K562 (cell line): ENCODE measurements around the gene DAB1. TPM values are rescaled to one million over a fixed set of nuclear protein-coding genes. Genes with fewer than 3 reads are reported as not detected.

Experiments
- GTF2A2 ChIP-seq: IDR thresholded peaks from 2 replicates; pipeline ENCODE4 v1.6.1; 2016; ENCODE audit warnings: mild to moderate bottlenecking, missing genetic modification characterization, missing compliant biosample characterization
- POLR2B ChIP-seq: fragments of 450-650 bp; IDR thresholded peaks from 2 replicates; pipeline ENCODE4 v1.6.1; 2018; ENCODE audit warnings: low read depth; ENCODE audit not compliant: partially characterized antibody
- polyA plus RNA-seq, 8 experiments: library from polyadenylated mRNA; depleted of rRNA in 4 of 8; stranded (reverse) in 5 of 8; unstranded in 3 of 8; fragments of >200 nt; fragmentation: Nextera tagmentation in 2 of 8; fragmentation: Illumina TruSeq in 1 of 8; extraction: Ambion mirVana in 2 of 8; extraction: Trizol in 1 of 8; gene quantifications; 2 replicates each; pipeline versions ENCODE4 v1.2.1 to v1.2.3, GENCODE V29; 2011 to 2014; ENCODE audit warnings: inconsistent platforms in 1 of 8, missing spikeins in 1 of 8
- total RNA-seq, 7 experiments: library from RNA; depleted of rRNA in 6 of 7; stranded (reverse); fragments of >200 nt in 6 of 7; fragmentation: Illumina TruSeq in 2 of 7; extraction: Trizol in 2 of 7; gene quantifications; 2 replicates each; pipeline versions ENCODE4 v1.2.1 to v1.2.3, GENCODE V29; 2011 to 2021; ENCODE audit warnings: low replicate concordance in 1 of 7
- TF ChIP-seq, protein P1 (sequence below): fragments of 200-600 bp; sonication (generic); IDR thresholded peaks from one replicate; pipeline ENCODE4 v1.6.1; 2012; ENCODE audit warnings: mild to moderate bottlenecking, low read depth, low read length, inconsistent platforms

Gene DAB1
- total and polyA plus RNA-seq, 9 of the 15 experiments (the other 6 are each of a cell fraction or from before 2014, with no cell fraction given), result not detected

DNA sequence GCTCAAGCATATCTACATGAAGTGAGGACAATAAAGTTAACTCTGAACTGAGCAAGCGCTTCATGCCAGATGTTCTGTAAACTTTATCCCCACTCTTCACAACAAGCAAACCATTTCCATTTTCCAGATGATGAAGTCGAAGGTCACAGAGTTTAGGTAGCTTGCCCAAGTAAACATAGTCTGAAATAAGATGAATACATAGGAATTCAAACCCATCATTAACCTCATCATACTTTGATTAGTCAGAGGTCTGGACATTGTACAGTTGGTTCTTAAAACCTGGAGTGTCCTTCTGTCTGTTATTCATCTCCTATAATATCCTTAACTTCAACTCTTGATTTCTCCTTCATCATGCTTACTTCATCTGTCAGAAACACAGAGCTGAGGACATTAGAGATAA, 277.8 kb downstream of the DAB1 start (continued):
- TF ChIP-seq, protein P1, sequence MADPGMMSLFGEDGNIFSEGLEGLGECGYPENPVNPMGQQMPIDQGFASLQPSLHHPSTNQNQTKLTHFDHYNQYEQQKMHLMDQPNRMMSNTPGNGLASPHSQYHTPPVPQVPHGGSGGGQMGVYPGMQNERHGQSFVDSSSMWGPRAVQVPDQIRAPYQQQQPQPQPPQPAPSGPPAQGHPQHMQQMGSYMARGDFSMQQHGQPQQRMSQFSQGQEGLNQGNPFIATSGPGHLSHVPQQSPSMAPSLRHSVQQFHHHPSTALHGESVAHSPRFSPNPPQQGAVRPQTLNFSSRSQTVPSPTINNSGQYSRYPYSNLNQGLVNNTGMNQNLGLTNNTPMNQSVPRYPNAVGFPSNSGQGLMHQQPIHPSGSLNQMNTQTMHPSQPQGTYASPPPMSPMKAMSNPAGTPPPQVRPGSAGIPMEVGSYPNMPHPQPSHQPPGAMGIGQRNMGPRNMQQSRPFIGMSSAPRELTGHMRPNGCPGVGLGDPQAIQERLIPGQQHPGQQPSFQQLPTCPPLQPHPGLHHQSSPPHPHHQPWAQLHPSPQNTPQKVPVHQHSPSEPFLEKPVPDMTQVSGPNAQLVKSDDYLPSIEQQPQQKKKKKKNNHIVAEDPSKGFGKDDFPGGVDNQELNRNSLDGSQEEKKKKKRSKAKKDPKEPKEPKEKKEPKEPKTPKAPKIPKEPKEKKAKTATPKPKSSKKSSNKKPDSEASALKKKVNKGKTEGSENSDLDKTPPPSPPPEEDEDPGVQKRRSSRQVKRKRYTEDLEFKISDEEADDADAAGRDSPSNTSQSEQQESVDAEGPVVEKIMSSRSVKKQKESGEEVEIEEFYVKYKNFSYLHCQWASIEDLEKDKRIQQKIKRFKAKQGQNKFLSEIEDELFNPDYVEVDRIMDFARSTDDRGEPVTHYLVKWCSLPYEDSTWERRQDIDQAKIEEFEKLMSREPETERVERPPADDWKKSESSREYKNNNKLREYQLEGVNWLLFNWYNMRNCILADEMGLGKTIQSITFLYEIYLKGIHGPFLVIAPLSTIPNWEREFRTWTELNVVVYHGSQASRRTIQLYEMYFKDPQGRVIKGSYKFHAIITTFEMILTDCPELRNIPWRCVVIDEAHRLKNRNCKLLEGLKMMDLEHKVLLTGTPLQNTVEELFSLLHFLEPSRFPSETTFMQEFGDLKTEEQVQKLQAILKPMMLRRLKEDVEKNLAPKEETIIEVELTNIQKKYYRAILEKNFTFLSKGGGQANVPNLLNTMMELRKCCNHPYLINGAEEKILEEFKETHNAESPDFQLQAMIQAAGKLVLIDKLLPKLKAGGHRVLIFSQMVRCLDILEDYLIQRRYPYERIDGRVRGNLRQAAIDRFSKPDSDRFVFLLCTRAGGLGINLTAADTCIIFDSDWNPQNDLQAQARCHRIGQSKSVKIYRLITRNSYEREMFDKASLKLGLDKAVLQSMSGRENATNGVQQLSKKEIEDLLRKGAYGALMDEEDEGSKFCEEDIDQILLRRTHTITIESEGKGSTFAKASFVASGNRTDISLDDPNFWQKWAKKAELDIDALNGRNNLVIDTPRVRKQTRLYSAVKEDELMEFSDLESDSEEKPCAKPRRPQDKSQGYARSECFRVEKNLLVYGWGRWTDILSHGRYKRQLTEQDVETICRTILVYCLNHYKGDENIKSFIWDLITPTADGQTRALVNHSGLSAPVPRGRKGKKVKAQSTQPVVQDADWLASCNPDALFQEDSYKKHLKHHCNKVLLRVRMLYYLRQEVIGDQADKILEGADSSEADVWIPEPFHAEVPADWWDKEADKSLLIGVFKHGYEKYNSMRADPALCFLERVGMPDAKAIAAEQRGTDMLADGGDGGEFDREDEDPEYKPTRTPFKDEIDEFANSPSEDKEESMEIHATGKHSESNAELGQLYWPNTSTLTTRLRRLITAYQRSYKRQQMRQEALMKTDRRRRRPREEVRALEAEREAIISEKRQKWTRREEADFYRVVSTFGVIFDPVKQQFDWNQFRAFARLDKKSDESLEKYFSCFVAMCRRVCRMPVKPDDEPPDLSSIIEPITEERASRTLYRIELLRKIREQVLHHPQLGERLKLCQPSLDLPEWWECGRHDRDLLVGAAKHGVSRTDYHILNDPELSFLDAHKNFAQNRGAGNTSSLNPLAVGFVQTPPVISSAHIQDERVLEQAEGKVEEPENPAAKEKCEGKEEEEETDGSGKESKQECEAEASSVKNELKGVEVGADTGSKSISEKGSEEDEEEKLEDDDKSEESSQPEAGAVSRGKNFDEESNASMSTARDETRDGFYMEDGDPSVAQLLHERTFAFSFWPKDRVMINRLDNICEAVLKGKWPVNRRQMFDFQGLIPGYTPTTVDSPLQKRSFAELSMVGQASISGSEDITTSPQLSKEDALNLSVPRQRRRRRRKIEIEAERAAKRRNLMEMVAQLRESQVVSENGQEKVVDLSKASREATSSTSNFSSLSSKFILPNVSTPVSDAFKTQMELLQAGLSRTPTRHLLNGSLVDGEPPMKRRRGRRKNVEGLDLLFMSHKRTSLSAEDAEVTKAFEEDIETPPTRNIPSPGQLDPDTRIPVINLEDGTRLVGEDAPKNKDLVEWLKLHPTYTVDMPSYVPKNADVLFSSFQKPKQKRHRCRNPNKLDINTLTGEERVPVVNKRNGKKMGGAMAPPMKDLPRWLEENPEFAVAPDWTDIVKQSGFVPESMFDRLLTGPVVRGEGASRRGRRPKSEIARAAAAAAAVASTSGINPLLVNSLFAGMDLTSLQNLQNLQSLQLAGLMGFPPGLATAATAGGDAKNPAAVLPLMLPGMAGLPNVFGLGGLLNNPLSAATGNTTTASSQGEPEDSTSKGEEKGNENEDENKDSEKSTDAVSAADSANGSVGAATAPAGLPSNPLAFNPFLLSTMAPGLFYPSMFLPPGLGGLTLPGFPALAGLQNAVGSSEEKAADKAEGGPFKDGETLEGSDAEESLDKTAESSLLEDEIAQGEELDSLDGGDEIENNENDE, result no peak
- TF ChIP-seq POLR2B (no peak), GTF2A2 (tag) (no peak)
